GM19438 (cell line): Measurements from ENCODE around the gene NEK5.
"Not testable (repeated sequence)": the region's sequence is repeated elsewhere in the genome, so short reads cannot be mapped to it uniquely, and the experiment has no call there.

Experiments
- ATAC-seq: cut with Tn5 transposase; IDR thresholded peaks from one replicate; pipeline ENCODE4 v1.9.1; 2021; ENCODE audit warnings: low read depth; ENCODE audit not compliant: unreplicated experiment

The NEK5 gene

DNA sequence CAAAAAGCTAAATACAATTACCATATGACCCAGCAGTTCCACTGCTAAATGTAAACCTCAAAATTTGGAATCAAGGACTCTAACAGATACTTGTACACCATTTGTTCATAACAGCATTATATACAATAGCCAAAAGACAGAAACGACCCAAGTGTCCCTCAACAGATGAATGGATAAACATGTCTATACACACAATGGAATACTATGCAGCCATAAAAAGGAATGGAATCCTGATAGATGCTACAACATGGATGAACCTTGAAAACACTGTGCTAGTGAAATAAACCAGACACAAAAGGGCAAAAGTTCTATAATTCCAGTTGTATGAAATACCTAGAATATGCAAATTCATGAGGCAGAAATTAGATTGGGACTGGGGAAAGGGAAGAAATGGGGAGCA is 18.4 kb upstream of the NEK5 start:
- no peak for ATAC-seq

DNA sequence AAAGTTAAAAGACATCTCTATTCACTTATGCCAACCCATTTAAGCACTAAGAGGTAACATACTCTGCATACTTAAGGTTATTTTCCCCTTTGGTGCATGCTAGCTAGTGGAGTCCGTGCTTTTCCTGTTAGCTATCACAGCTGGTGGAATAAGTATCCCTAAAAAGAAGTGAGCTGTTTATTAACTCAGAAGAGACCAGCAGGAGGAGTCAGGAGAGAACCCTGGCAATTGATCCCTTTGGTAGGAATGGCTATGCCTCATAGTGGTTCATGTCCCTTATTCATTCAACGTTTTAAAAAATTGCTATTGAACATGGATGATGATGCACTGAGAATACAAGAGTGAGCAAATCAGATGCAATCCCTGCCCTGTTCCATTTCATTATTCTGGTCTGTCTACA is 12.4 kb upstream of the NEK5 start:
- no peak for ATAC-seq

DNA sequence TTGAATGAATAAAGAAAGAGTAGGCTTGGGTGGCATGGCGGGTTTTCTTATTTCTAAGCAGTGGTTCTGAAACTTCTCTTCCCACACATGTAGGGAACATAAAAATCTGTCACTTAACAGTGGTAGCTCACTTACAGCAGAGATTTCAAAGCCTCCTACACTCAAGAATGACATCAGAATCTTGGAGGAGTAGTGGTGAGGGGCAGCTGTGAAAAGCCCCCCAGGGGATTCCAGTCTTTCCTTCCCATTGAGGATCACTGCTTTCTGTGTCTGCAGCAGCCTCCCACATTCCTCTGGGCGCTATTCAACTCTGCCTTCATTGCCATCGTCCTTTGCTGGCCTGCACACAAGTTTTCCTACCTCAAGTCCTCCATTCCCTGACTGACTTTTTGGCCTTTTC is 8.6 kb upstream of the NEK5 start:
- ATAC-seq = no peak

DNA sequence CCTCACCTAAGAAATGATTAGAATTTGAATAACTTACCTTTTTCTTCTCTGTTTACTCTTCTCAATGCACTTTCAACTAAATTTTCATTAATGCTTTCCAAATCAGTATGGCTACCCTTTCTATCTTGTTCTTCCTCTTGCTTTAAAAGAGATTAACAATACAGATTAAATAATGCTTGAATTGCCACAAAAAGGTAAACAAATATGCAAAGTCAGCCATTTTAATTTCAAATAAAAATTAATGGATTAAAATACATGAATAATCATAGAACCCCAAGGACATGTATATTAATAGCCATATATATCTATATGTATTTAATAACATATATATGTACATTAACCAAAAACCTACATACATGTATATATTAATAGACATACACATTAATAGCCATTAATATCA is 7.9 kb upstream of the NEK5 start:
- no peak for ATAC-seq

DNA sequence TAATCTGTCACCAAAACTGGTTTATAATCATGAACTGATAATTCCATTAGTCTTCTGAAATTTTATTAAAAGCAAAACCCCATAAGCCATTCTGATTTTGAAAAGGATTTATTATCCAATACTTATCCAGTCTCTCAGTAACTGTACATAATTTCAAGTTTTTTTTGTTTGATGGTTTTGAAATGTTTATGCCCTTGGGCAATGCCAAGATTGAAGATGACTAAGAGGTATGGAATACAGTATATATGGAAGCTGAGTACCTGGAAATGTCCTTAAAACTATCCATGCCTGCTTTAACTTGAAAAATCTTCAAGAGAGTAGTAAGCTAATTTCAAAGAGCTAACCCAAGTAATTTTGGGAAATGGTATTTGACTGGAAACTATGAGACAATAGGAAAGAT is 1.8 kb upstream of the NEK5 start:
- no peak for ATAC-seq

DNA sequence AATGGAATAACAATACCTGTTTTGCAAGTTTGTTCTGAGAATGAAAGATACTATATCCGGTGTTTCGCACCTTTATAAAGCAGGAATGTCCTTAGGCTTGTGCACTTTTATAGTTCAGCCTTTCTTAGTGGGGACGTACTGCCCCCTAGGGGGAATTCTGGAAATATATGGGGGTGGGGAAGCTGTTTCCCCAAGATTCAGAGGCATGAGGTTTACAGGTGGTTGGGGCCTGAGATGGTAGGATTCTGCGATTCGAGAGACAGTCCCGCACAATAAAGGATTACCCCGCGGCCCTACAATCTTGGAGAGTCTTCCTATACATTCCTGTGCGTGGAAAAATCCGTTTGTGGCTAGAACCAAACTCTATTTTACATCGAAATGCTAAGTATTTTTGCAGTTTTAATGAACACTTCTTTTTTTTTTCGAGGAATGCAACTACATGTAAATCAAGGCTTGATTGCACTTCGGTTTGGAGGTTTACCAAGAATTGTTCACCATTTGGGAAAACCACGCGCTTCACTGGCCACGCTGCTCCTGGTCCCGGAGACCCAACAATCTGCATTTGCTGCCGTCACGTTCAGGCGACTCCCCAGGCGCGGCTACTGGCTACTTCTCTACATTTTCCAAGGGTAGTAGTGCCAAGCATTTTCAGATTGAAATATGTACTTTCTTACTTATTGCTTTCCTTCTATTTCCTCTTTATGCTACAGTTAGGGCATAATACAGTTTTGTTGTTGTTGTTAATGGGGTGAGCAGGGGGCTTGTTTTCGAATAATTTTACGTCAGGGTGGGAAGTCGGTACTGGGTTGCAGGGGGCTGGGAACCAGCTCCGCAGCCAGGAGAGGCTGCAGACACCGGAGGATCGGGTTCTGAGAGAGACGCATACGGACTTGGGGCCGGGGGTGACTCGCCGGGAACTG is 830 bp downstream of the NEK5 start:
- ATAC-seq = peak; percentile 24

DNA sequence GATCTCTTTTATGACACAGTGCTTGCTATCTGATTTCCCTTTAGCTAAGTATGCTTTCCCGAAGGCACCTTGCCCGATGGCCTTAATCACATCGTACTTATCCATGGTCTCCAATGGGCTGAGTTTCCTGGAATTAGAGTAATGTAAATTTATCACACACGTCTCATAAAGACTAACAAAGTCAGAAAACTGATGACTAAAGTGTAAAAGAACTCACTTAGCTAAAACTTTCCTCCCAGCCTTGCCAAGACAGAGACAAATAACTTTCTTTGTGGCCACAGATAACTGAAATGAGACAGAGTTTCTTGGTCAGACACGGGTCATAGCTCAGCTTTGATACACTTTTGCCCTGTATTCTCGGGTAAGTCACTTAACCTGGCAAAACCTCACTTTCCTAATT is 1.5 kb downstream of the NEK5 start:
- ATAC-seq = no peak

DNA sequence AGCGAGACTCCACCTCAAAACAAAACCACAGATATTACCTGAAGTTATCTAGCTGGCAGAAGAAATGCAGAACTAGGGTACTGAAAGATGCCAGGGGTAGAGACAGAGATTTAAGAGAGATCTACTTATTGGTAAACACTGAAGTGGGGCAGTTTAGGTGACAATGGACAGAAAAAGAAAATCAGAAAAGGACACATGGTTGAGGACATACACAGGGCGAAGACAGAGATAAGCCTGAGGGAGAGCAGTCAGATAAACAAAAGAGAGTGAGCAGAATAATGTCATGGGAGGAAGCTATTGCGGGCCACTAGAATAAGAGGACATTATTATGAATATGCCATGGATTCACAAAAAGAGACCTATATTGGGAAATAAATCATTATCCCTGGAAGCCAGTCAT is 3.3 kb downstream of the NEK5 start:
- no peak for ATAC-seq

DNA sequence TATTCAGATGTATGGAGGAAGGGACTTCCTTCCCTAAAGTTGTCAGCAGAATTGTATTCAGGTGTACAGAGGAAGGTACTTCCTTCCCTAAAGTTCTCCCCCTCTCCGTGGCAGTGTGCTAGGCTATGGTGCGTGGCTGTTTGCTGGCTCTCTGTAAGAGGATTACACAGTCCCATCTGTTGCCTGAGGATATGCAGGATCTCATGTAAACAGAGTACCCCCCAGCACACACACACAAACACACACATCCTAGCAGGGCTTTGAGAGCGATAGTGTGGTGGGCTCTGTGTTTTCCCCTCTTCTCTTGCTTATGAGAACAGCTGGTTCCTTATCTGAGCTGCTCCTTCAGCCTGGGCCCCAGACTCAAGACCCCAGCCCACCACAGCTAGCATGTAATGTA is 10.3 kb downstream of the NEK5 start:
- ATAC-seq = no peak

DNA sequence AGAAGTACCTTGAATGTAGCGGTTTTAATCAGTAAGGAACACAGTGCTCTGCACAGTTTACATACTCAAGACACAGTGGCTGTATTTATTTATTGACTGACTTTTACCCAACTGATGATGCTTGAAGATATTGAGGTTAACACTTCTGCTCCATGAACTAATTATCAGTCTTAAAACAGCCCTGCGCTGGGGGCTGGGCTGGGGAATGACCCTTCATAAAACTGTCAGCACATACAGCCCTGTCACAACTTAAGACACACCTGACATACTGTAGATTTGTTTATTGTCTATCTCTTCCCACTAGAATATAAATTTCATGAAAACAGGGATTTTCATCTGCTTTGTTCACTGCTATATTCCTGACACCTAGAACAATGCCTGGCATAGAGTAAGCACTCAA is 10.8 kb downstream of the NEK5 start:
- ATAC-seq = no peak

DNA sequence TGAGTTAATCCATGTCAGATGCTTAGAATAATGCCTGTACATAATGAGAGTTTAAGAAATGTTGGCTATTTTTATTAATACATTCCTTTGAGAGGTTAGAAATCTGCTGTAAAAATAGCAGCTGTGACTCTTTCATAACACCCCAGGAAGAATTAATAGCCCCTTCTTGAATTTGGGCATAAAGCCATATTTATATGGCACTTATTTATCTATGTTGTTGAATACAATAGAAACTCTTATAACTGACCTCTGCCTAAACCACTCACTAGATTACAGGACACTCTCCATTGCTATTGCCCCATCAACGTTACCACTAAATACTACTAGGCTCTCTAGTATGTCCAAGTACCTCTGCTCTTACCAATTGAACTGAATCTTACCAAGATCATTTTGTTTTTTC is 16.3 kb downstream of the NEK5 start:
- ATAC-seq = no peak

DNA sequence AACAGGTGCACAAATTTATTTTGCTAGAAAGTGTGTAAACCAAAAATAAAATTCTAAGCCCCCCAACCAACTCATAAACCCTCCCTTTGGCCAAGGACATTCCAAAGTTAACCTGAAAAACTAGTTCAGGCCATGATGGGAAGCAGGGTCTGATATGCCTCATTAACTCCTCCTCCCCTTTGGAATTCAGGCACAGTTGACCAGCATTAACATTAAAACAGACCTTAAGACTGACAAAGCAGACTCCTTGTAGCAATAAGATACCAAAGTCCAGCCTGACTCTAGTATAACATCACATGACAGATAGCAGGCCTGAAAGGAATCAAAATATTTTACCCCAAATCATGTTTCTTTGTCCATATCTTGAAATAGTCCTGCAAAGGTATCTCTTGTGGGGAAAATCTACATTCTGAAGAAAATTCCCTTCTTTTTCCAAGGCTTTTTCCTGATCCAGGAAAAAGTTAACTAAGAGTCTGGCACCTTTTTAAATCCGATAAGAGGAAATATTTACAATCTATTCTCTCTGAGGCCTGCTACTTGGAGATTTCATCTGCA is 19.7 kb downstream of the NEK5 start:
- ATAC-seq = no peak

DNA sequence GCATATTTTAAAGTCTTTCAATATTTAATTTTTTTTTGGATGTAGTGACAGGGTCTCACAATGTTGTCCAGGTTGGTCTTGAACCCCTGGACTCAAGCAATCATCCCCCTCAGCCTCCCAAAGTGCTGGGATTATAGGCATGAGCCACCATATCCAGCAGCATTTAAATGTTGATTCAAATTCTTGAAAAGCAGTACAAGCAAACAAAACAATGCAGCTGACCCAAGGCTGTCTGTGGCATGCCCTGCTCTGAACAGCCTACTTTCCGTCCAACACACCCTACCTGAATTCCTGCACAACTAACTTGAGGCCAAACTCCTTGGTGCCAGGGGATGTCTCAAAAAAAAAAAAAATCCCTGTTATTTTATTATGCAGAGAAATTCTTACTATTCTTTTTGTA is 23.0 kb downstream of the NEK5 start:
- no peak for ATAC-seq

DNA sequence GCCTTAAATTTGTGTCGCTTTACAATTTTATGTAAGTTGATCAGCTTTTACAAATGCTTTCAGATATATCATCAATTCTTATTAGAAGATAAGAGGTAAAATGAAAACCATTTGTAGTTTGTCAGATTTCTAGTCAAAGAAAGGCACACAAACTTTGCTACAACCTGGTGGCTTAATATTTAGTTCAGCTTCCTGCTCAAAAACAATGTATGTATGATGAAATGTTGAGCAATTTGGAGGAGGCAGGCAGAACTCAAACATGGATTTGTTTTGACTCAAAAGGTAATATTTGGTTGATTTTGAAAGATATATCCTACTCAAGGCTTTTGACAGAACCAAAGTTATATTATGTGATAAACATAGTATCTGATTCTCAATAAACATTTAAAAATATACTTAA is 24.2 kb downstream of the NEK5 start:
- ATAC-seq = no peak

DNA sequence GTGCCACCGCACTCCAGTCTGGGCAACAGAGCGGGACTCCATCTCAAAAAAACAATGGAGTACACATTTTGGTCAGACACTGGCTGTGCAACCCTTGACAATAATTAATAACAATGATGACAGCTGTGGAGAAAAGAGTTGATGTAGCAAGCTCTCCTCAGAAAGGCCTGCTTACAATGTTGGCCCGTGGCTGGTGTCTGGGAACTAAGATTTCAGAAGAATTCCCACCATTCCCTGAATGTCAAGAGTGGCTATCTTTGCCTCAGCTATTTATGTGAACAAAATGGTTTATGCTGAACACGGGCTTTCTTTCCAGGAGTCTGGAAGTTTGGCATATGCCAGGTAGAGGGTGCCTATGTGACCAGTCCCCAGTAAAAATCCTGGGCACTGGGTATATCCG is 25.5 kb downstream of the NEK5 start:
- no peak for ATAC-seq

DNA sequence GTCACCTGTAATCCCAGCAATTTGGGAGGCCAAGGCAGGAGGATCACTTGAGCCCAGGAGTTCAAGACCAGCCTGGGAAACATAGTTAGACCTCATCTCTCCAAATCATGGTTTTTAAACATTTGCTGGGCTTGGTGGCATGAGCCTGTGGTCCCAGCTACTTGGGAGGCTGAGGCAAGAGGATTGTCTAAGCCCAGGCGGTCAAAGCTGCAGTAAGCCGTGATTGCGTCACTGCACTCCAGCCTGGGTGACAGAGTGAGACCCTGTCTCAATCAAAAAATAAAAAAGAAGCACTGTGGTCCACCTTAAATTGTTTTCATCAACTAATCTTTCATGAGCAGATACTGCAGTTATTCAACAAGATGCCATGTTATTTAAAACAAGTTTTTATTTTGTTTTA is 26.4 kb downstream of the NEK5 start:
- not testable (repeated sequence) for ATAC-seq

DNA sequence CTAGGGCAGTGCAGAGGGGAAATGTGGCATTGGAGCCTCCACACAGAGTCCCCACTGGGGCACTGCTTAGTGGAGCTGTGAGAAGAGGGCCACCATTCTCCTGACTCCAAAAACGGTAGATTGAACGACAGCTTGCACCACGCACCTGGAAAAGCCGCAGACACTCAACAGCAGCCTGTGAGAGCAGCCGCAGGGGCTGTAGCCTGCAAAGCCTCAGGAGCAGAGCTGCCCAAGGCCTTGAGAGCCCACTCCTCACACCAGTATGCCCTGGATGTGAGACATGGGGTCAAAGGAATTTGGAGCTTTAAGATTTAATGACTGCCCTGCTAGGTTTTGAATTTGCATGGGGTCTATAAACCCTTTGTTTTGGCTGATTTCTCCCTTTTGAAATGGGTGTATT is 31.7 kb downstream of the NEK5 start:
- ATAC-seq = no peak

DNA sequence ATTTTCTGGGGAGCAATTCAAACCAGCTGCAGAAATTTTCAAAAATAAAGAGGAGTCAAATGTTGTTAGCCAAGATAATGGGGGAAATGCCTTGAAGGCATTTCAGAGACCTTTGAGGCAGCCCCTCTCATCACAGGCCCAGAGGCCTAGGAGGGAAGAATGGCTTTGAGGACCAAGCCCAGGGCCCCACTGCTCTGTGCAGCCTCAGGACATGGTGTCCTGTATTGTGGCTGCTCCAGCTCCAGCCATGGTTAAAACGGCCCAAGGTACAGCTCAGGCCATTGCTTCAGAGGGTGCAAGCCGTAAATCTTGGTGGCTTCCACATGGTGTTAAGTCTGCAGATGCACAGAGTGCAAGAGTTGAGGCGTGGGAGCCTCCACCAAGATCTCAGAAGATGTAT is 32.1 kb downstream of the NEK5 start:
- no peak for ATAC-seq

DNA sequence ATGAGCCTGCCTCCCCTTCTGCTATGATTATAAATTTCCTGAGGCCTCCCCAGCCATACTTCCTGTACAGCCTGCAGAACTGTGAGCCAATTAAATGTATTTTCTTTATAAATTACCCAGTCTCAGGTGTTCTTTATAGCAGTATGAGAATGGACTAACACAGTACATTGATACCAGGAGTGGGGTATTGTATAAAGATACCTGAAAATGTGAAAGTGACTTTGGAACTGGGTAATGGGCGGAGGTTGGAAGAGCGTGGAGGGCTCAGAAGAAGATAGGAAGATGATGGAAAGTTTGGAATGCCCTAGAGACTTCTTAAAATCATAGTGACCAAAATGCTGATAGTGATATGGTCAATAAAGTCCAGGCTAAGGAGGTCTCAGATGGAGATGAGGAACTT is 32.8 kb downstream of the NEK5 start:
- ATAC-seq = no peak

DNA sequence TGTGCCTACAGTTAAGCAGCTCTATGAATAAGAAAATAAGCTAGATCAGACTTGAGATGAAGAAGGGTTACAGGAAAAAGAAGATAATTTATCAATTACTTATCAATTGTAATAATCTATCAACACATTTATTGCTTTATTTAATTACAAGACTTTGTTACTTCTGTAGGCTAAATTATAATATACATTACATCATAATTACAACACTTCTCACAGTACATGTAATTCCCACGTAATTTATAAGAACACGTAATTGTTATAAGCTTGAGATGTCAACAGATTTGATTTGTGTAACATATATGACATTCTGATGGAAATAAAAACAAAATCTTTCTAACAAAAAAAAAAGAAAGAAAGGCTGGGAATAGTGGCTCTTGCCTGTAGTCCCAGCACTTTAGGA is 36.8 kb downstream of the NEK5 start:
- ATAC-seq = no peak

DNA sequence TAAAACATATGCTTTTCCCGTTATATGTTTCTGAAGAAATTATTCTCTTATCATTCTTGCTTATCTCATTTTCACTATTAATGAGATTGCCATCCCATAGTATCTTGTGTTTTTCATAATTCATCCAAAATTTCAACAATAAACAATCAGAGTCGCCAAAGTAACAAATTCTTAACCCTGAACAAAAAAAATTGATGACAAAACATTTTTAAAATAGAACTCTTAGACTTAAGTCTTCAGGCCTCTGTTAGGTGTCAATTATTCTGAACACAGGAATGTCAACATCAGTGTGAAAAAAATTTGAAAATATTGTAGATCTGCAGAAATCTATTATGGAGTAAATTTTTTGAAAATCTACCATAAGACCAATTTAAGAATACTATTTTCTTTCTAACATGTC is 37.4 kb downstream of the NEK5 start:
- no peak for ATAC-seq

DNA sequence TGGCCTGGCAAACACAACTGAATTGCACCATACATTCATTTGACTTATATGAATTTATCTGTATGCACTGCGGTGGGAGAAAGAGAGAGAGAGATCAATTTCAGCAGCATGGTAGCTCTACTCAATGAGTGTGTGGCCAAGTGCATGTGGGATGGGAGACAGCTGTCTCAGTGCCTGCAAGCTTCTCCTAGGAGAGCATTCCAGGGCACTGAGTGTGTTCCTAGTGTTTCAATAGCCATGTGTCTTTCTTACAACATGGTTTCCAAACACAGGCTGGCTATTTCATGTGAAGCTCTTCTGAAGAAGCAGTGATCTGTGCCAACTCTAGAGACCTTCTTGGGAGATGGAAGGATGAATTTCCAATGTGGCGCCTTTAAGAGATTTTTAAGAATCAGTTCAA is 43.5 kb downstream of the NEK5 start:
- ATAC-seq = no peak
